ENCODE measurements around the gene GFY.

GFY gene

GRCh38 chr19:49453013-49453756, 28.0 kb downstream of the GFY start, which contains the start of gene ALDH16A1:
TSS of gene ALDH16A1 (plus strand) at chr19:49453225. CDS start at chr19:49453332, 107 bp downstream.
- TF ChIP-seq ESRRG (CRISPR knock-in tag; IDR thresholded peaks at IDR 0.05) (0 out of 2 replicates have a peak, but pooled peaks have one; percentile 45), RARB (CRISPR knock-in tag; IDR thresholded peaks at IDR 0.05) (no peak), ZFP30 (CRISPR knock-in tag; IDR thresholded peaks at IDR 0.05) (no peak)

GRCh38 chr19:49453757-49454240, 28.6 kb downstream of the GFY start:
- ATAC-seq = no peak

More at GRCh38 chr19:49453013-49453756, 28.0 kb downstream of the GFY start, which contains the start of gene ALDH16A1:
- peak; percentile 93 for ATAC-seq

GRCh38 chr19:49455773-49456172, 30.6 kb downstream of the GFY start:
- no peak for ATAC-seq
- TF ChIP-seq CSRNP3 (CRISPR knock-in tag; IDR thresholded peaks at IDR 0.05) (no peak), RARB (CRISPR knock-in tag; IDR thresholded peaks at IDR 0.05) (no peak), ARNTL (CRISPR knock-in tag; IDR thresholded peaks at IDR 0.05; ENCODE audit: borderline replicate concordance, low read depth) (no peak), TOX (CRISPR knock-in tag; IDR thresholded peaks at IDR 0.05; ENCODE audit: borderline replicate concordance) (no peak), TCF4 (CRISPR knock-in tag; IDR thresholded peaks at IDR 0.05; ENCODE audit: borderline replicate concordance) (no peak), ISL1 (CRISPR knock-in tag; IDR thresholded peaks at IDR 0.05) (no peak), BACH2 (CRISPR knock-in tag; IDR thresholded peaks at IDR 0.05; ENCODE audit: borderline replicate concordance) (no peak), TSHZ2 (CRISPR knock-in tag; IDR thresholded peaks at IDR 0.05) (no peak), POU6F1 (CRISPR knock-in tag; IDR thresholded peaks at IDR 0.05; ENCODE audit: borderline replicate concordance, low read depth) (no peak), PATZ1 (CRISPR knock-in tag; IDR thresholded peaks at IDR 0.05; ENCODE audit: borderline replicate concordance) (no peak), PPARA (CRISPR knock-in tag; IDR thresholded peaks at IDR 0.05; ENCODE audit: borderline replicate concordance) (no peak), OSR1 (CRISPR knock-in tag; IDR thresholded peaks at IDR 0.05) (no peak)

More at GRCh38 chr19:49453757-49454240, 28.6 kb downstream of the GFY start:
- no peak for TF ChIP-seq CREB5 (CRISPR knock-in tag; IDR thresholded peaks at IDR 0.05; ENCODE audit: low read depth)
- 0 out of 2 replicates have a peak, but pooled peaks have one; percentile 19 for TF ChIP-seq ZFP3 (CRISPR knock-in tag; IDR thresholded peaks at IDR 0.05)

GRCh38 chr19:49456326-49456725, 31.1 kb downstream of the GFY start:
- no peak for TF ChIP-seq ZC3H10 (CRISPR knock-in tag; IDR thresholded peaks at IDR 0.05)
- no peak for ATAC-seq
